Esophagus muscularis mucosa (tissue), 4 donors: ENCODE measurements around the gene NPPB. TPM values are rescaled to one million over a fixed set of nuclear protein-coding genes. Genes with fewer than 3 reads are reported as not detected.

Source experiments
- DNase-seq: peaks from one replicate; pipeline ENCODE4 v3.0.0-alpha.2; 2017; ENCODE audit errors: extremely low spot score
- H3K27ac ChIP-seq, 4 donors: fragments of 200-600 bp; sonication (generic); replicated peaks in 1 of 4; 1 replicate in 3 of 4; 2 replicates in 1 of 4; pipeline ENCODE4 v1.5.1; 2016 to 2019; ENCODE audit warnings: mild to moderate bottlenecking in 1 of 4
- H3K27me3 ChIP-seq, 4 donors: fragments of 200-600 bp; sonication (generic); one replicate each; pipeline versions ENCODE4 v1.5.1 to v1.6.0; 2016 to 2019
- H3K36me3 ChIP-seq, 4 donors: fragments of 200-600 bp; sonication (generic); one replicate each; pipeline ENCODE4 v1.5.1; 2016 to 2019
- H3K4me1 ChIP-seq, 4 donors: fragments of 200-600 bp; sonication (generic); one replicate each; pipeline ENCODE4 v1.5.1; 2016 to 2019
- H3K4me3 ChIP-seq, 4 donors: fragments of 200-600 bp; sonication (generic); 1 replicate in 2 of 4; 2 replicates in 2 of 4; pipeline ENCODE4 v1.5.1; 2016 to 2019; ENCODE audit warnings: mild to moderate bottlenecking in 4 of 4, moderate library complexity in 1 of 4
- H3K9me3 ChIP-seq, 4 donors: fragments of 200-600 bp; sonication (generic); 1 replicate in 3 of 4; 2 replicates in 1 of 4; pipeline ENCODE4 v1.5.1; 2016 to 2019
- EP300 ChIP-seq: sonication (generic); formaldehyde crosslinking; IDR thresholded peaks from one replicate; pipeline ENCODE4 v1.6.1; 2017; ENCODE audit warnings: antibody characterized with exemption
- POLR2A ChIP-seq: fragments of 450-650 bp; IDR thresholded peaks from one replicate; pipeline ENCODE4 v1.6.1; 2017; ENCODE audit warnings: antibody characterized with exemption, moderate library complexity, mild to moderate bottlenecking, low read depth
- POLR2AphosphoS5 ChIP-seq, 2 donors: sonication (generic); formaldehyde crosslinking; IDR thresholded peaks; one replicate each; pipeline ENCODE4 v1.6.1; 2017; ENCODE audit warnings: antibody characterized with exemption in 2 of 2
- WGBS: methylation state at CpG from one replicate; pipeline ENCODE4 v1.1.5; 2018; 5-methylcytosine and 5-hydroxymethylcytosine counted together
- intact Hi-C: fragments of 100-400 bp; cut with DNase I; formaldehyde crosslinking; loops from one replicate; pipeline ENCODE4 v1.15.1; 2023
- total RNA-seq, 4 donors: library from RNA; depleted of rRNA; stranded (reverse); fragments of >200 nt; gene quantifications; one replicate each; pipeline versions ENCODE4 v1.1.0 to v1.2.1, GENCODE V29; 2016
- TF ChIP-seq, protein P1 (sequence below), 3 experiments: fragments of 200-600 bp in 2 of 3; fragments of 450-650 bp in 1 of 3; sonication (generic) in 2 of 3; IDR thresholded peaks; one replicate each; pipeline ENCODE4 v1.5.1; 2017 to 2019; ENCODE audit warnings: antibody characterized with exemption in 3 of 3, mild to moderate bottlenecking in 2 of 3, moderate library complexity in 1 of 3

Gene NPPB
- total RNA-seq, 4 donors from 2014 or later: not detected

DNA sequence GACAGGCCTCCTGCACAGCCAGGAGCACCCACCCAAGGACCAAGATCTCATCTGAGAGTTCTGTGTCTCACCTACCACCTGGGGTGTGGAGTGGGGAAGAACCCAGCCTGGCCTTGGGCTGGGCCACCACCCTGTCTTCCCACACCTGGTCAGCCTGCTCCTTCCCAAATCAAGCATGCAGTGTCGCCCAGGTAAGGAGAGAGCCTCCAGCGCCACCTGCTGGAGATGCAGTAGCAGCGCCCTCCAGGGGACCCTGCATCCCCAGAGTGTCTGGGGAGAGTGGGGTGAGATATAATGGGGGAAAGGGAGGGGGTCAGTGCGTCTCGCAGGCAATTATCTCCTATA, 35.1 kb upstream of the NPPB start:
- Histone ChIP-seq H3K4me1 (peaks cover 0 to 9% (median 0%) of the 10 kb centered on the region in 4 donors), H3K4me3 (no peak overlapping the region), H3K36me3 (no peaks in the 10 kb centered on the region), H3K27me3 (peaks cover 0 to 64% (median 10%) of the 10 kb centered on the region in 4 donors), H3K27ac (no peak overlapping the region), H3K9me3 (no peaks in the 10 kb centered on the region)
- intact Hi-C loops: loop anchor here (2.0 kb wide), 1 partner anchor 55 kb away; no protein-coding TSS in a partner anchor
- no peak for TF ChIP-seq EP300
- TF ChIP-seq POLR2A: no peak
- TF ChIP-seq, protein P1, sequence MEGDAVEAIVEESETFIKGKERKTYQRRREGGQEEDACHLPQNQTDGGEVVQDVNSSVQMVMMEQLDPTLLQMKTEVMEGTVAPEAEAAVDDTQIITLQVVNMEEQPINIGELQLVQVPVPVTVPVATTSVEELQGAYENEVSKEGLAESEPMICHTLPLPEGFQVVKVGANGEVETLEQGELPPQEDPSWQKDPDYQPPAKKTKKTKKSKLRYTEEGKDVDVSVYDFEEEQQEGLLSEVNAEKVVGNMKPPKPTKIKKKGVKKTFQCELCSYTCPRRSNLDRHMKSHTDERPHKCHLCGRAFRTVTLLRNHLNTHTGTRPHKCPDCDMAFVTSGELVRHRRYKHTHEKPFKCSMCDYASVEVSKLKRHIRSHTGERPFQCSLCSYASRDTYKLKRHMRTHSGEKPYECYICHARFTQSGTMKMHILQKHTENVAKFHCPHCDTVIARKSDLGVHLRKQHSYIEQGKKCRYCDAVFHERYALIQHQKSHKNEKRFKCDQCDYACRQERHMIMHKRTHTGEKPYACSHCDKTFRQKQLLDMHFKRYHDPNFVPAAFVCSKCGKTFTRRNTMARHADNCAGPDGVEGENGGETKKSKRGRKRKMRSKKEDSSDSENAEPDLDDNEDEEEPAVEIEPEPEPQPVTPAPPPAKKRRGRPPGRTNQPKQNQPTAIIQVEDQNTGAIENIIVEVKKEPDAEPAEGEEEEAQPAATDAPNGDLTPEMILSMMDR (IDR thresholded peaks at IDR 0.05): peak; percentile 65 to 85 (median 71)
- WGBS: 0% methylated on average over 5 of the region's 5 CpGs
- DNase-seq: no peak

DNA sequence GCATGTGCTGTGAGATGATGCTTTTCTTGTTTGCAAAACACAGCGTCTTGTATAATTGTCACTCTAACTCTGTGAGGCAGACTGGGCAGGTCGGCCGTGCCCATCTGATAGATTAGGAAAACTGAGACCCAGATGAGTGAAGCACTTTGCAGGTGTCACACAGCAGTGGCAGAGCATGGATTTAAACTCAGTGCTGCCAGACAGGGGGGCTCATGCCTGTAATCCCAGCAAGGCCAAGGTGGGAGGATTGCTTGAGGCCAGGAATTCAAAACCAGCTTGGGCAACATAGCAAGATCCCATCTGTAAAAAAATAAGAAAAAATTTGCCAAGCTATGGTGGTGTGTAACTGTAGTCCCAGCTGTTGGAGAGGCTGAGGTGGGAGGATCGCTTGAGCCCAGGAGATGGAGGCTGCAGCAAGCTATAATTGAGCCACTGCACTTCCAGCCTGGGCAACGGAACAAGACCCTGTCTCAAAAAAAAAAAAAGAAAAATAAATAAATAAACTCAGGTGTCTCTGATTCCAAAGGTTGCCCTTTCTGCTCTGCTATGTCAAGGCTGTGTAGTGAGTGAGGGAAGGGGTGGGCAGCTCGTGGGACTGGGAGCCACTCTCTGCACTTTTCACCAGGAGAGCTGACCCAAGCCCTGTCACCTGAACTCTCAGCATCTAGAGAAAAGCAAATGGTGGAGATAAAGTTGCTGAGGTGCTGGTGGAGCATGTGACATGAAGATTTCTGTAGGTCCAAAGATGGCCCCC, 32.9 kb upstream of the NPPB start:
- Histone ChIP-seq H3K4me3 (no peak overlapping the region), H3K9me3 (no peaks in the 10 kb centered on the region), H3K27me3 (peaks cover 0 to 51% (median 0%) of the 10 kb centered on the region in 4 donors), H3K27ac (no peak overlapping the region), H3K36me3 (no peaks in the 10 kb centered on the region), H3K4me1 (peaks cover 0 to 11% (median 2%) of the 10 kb centered on the region in 4 donors)
- intact Hi-C loops: no loop called here
- WGBS: 87% methylated on average over 6 of the region's 6 CpGs
- DNase-seq: no peak
- no peak for TF ChIP-seq POLR2AphosphoS5 (IDR thresholded peaks at IDR 0.05)
- TF ChIP-seq POLR2A: no peak
- TF ChIP-seq, protein P1 (IDR thresholded peaks at IDR 0.05): no peak
- TF ChIP-seq EP300: no peak

DNA sequence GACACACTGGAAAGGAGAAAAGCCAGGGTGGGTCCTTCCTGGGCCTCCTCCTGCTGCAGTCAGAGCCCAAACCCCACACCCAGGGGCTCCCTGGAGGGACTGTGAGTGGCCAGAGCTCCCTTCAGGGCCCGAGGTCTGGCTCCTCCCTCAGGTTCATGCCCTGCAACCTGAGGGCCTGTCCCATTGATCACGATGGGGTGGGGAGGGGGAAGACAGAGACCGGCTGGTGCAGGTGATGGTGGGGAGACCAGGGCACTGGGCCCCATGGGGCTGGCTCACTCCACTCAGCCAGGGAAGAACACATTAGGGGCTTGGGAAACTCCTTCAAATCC, 30.1 kb upstream of the NPPB start:
- H3K4me1 ChIP-seq: peaks cover 0 to 26% (median 2%) of the 10 kb centered on the region in 4 donors
- peaks cover 0 to 35% (median 0%) of the 10 kb centered on the region in 4 donors for H3K27me3 ChIP-seq
- H3K36me3 ChIP-seq: no peaks in the 10 kb centered on the region
- no peak overlapping the region for H3K27ac ChIP-seq
- no peak for DNase-seq
- TF ChIP-seq POLR2AphosphoS5 (IDR thresholded peaks at IDR 0.05): no peak
- TF ChIP-seq EP300: no peak
- TF ChIP-seq, protein P1 (IDR thresholded peaks at IDR 0.05): no peak
- no peak for TF ChIP-seq POLR2A
- intact Hi-C loops: no loop called here
- no peaks in the 10 kb centered on the region for H3K9me3 ChIP-seq
- no peak overlapping the region for H3K4me3 ChIP-seq
- WGBS: 86% methylated on average over 1 of the region's 3 CpGs

DNA sequence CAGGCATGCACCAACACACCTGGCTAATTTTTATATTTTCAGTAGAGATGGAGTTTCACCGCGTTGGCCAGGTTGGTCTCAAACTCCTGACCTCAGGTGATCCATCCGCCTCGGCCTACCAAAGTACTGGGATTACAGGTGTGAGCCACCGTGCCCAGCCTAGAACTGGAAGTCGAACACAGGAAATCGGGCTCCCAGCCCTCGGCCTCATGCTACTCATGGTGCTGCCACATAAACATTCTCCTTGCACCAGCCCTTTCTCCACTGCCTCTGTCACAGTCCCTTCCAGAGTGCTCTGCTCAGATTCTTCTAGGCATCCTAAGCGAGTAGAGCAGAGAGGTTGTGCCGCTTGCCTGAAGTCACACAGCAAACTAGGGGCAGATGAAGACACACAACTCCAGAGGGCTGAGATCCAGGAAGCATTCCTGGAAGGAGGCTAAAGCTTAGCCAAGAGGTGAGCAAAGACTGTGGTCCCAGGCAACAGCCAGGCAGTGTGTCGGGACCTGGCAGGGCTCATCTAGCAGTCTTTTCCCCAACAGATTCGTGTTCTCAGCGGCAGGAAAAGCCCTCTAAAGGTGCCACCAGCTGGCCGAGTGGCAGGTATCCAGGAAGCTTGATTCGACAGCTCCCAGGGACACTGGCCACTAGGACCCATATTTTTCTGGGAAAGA, 29.6 kb upstream of the NPPB start:
- TF ChIP-seq POLR2A (no peak), EP300 (no peak), POLR2AphosphoS5 (IDR thresholded peaks at IDR 0.05) (no peak)
- TF ChIP-seq, protein P1 (IDR thresholded peaks at IDR 0.05): no peak
- Histone ChIP-seq H3K4me1 (peaks cover 0 to 27% (median 2%) of the 10 kb centered on the region in 4 donors), H3K9me3 (no peaks in the 10 kb centered on the region), H3K27me3 (peaks cover 0 to 40% (median 0%) of the 10 kb centered on the region in 4 donors), H3K27ac (no peak overlapping the region), H3K4me3 (no peak overlapping the region), H3K36me3 (no peaks in the 10 kb centered on the region)
- DNase-seq: no peak
- intact Hi-C loops: no loop called here
- 88% methylated on average over 13 of the region's 15 CpGs for WGBS
